Posterior vena cava (tissue), 2 donors: ENCODE measurements around the gene ZCWPW2. TPM values are rescaled to one million over a fixed set of nuclear protein-coding genes. Genes with fewer than 3 reads are reported as not detected.

Source experiments
- DNase-seq: peaks from one replicate; pipeline ENCODE4 v3.0.0-alpha.2; 2020; ENCODE audit warnings: low spot score
- intact Hi-C, 2 donors: fragments of 100-400 bp; cut with DNase I; formaldehyde crosslinking; loops; one replicate each; pipeline versions ENCODE4 v1.14.1 to v1.14.2; 2022 to 2023
- total RNA-seq, 2 donors: library from RNA; stranded (reverse); fragmentation: NEBNext Ultra II Directional; extraction: Animal tissue kit (Norgen Biotek cat#: 25700); gene quantifications; one replicate each; pipeline ENCODE4 v1.2.1, GENCODE V29; 2021
- donor health status: DM: yes; HTN: yes; CAD: no.
- donor health status: DM: yes; HTN: yes; CAD: no.

The ZCWPW2 gene
- total RNA-seq, 2 donors from 2014 or later: 2.2 to 2.4 TPM

- intact Hi-C loops: no loop called here
- no peak for DNase-seq
These were observed 207.7 kb downstream of the ZCWPW2 start for GRCh38 chr3:28556195-28556594.

DNA sequence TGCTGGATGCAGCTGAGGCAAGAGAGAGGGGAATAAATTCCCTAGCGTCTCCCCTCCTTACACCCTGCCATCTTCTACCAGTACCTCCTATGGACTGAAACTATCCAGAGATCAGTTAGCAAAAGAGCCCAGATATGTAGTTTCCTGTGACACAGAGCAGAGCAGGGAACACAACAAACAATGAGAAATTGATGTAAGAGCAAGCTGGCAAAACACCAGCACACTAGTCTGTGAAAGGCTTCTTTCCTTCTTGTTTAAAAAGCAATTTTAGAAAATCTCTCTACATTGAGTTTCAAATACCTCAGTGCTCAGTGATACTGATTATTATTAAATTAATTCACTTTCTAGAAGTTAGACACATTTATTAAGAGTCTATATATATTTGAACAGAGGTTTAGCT, 215.7 kb downstream of the ZCWPW2 start:
- no peak for DNase-seq
- intact Hi-C loops: no loop called here

GRCh38 chr3:28569357-28569756, 220.8 kb downstream of the ZCWPW2 start:
- intact Hi-C loops: no loop called here
- no peak for DNase-seq

DNA sequence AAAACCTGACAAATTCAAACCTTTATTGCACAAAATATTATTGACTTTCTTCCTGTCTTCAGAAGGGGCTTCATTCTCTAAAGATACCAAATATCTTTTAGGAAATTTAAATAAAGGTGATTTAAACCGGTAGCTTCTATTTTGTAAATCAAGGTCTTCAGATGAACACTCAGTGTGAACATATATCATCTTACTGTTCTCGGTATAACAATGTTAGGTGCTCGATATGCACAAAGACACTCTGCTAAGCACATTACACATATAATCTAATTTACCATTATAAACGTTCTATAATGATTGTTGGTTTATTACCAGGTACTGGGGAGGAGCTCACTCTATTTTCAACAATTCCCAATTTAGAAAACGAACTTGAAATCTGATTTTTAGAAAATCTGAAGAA, 225.5 kb downstream of the ZCWPW2 start:
- intact Hi-C loops: no loop called here
- no peak for DNase-seq

DNA sequence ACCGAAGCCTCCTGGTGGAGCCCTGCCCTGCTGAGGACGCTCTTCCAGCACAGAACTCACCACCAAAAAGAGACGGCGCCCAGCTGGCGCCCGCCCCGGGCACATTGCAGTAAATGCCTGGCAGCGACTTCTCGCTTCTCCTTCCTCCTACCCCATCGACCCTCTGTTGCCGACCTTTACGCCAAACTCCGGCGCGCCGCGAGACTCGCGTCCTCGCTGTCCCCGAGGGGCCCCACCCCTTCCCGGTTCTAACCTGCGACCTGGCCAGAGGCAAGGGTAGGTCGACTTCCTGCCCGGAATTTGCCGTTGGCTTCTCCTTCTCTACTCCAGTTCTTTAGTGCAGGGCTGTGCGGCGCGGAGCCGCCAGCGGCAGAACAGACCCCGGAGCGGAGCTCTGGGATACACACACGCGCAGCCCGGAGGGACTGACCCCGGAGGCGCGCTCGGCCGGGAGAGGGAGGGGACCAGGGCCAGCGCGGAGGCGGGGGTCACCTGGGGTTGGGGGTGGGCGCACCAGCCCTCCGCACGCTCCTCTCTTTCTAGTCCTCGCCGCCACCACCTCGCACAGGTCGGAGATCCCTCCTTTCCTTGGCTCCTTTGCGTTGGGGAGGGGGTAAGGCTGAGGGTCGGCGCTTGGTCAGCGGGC, 226.7 kb downstream of the ZCWPW2 start:
- intact Hi-C loops: no loop called here
- peak; percentile 82 for DNase-seq

Other genes starting within 250 kb of the ZCWPW2 start
- gene CMC1, start 107.1 kb upstream of the ZCWPW2 start, total RNA-seq: 10 to 100 TPM; 15.6 to 16.2 TPM
- gene AZI2, start 103 bp downstream of the ZCWPW2 start, total RNA-seq: 10 to 100 TPM; 71.0 to 75.0 TPM